Mesothelial cell of epicardium (in vitro differentiated cells): Measurements from ENCODE around the gene GMDS. TPM values are rescaled to one million over a fixed set of nuclear protein-coding genes. Genes with fewer than 3 reads are reported as not detected.
A peak's percentile ranks its signal among the peaks of the same experiment; 100 is the strongest.

Source experiments
- DNase-seq, 2 experiments: peaks; one replicate each; pipeline ENCODE4 v3.0.0; 2021; ENCODE audit warnings: low spot score in 2 of 2; ENCODE audit not compliant: unreplicated experiment in 2 of 2
- H3K27ac Mint-ChIP-seq: 2 replicates; pipeline ENCODE4 v1.8.0; 2021; ENCODE audit warnings: mixed read lengths
- H3K27me3 Mint-ChIP-seq: 2 replicates; pipeline ENCODE4 v1.8.0; 2021; ENCODE audit warnings: low read depth, mixed read lengths
- H3K36me3 Mint-ChIP-seq: 2 replicates; pipeline ENCODE4 v1.8.0; 2021; ENCODE audit warnings: mixed read lengths
- H3K4me1 Mint-ChIP-seq: 2 replicates; pipeline ENCODE4 v1.8.0; 2021; ENCODE audit warnings: mixed read lengths
- H3K4me3 Mint-ChIP-seq: 2 replicates; pipeline ENCODE4 v1.8.0; 2021; ENCODE audit warnings: mild to moderate bottlenecking, moderate library complexity, mixed read lengths
- H3K9me3 Mint-ChIP-seq: 2 replicates; pipeline ENCODE4 v1.8.0; 2021; ENCODE audit warnings: mixed read lengths
- CTCF ChIP-seq: fragments of 200-600 bp; sonication (generic); IDR thresholded peaks from one replicate; pipeline ENCODE4 v1.5.0; 2021; ENCODE audit warnings: antibody characterized with exemption; ENCODE audit not compliant: unreplicated experiment
- total RNA-seq: library from RNA; stranded (reverse); gene quantifications from 3 replicates; pipeline ENCODE4 v1.2.1, GENCODE V29; 2021

Gene GMDS
- total RNA-seq, 1 donor from 2014 or later = 39.9 TPM

DNA sequence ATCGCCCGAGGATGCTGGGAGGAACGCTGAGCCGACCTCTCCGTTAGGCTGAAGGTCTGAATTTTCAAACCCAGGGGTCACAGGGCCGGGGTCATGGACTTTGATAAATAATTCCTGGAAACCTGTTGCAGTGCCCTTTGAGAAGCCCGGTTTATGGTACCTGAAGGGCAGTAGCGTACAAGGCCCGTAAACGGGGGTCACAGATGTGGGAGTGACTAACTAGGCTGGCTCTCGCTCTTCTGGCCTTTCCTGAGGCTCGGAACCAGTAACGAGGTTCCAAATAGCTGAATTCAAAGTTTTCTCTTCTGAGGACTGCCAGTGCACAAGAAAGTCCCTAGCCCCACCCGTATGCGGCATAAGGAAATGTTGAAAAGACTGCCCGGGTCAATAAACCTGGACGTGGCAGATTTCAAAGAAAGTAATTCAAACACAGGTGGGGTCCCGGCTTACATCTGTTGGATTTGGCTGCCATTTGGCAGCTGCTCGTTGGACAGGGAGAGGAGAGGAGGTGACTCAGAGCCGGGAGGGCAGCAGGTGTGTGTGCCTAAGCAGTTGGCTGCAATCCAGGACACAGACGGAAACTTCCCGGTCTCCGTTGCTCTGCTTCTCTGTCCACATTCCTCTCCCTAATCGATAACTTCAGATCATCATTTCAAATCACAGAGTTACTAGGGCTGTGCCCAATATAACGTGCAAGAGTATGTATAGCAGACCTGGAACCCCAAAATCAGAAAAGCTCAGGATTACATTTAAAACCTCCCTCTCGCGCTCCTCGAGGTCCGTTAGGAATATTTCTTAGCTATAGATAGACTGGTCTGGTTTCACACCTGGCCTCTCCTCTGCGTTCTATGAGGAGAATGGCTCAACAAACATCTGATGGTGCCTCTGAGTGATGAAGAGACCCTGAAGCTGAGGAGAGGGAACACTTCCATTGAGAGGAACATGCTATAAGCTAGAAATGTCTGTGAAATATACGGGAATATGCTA lies 765 bp upstream of the GMDS start:
- no peaks in the 10 kb centered on the region for H3K9me3 Mint-ChIP-seq
- DNase-seq = peak in 1 of 2 experiments; percentile 45
- H3K4me3 Mint-ChIP-seq = peak overlapping the region; percentile 87
- no peak for TF ChIP-seq CTCF
- H3K4me1 Mint-ChIP-seq = peaks cover 22% of the 10 kb centered on the region
- peaks cover 2% of the 10 kb centered on the region for H3K36me3 Mint-ChIP-seq
- no peaks in the 10 kb centered on the region for H3K27me3 Mint-ChIP-seq
- H3K27ac Mint-ChIP-seq = peak overlapping the region; percentile 95

DNA sequence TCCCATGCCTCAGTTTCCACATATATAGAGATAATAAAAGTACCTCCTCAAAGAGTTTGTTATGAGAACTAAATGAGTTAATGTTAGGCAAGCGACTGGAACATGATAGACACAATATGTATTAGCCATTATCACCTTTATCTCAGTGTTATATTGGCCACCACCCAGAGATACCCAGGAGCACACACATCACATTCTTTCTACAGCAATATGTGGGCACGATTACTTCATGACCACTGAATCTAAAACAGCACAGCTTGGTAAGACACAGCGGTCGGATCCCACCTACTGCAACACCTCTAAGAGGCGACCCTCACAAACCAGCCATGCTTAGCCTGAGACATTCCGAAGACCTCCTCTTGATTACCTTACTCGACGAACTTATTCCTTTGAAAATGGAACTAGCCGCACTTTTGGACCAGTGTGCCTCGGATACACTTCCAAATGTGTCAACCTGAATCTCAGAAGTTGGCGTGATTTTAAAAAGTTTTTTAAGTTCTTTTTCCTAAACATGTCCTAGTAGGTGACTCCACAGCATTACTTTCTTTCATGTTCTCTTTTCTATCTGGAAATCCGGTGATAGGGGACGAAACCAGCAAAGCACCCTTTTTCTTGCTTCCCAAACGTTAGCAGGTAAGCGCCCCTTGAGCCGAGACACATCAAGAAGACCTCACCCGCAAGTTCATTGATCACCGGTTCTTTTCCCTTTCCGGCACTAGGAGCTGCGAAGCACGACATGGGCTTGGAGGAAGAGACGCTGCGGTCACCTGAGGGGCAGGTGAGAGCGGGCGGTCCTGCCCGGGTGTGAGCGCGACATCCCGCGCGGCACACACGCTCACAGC lies 923 bp downstream of the GMDS start:
- Mint-ChIP-seq H3K4me1 (peaks cover 22% of the 10 kb centered on the region), H3K36me3 (peaks cover 2% of the 10 kb centered on the region), H3K9me3 (no peaks in the 10 kb centered on the region), H3K4me3 (peak overlapping the region; percentile 90), H3K27me3 (no peaks in the 10 kb centered on the region), H3K27ac (peak overlapping the region; percentile 93)
- TF ChIP-seq CTCF = no peak
- DNase-seq = no peak

GRCh38 chr6:2242311-2242710 lies 3.1 kb downstream of the GMDS start:
- no peak for TF ChIP-seq CTCF
- Mint-ChIP-seq H3K27ac (no peak overlapping the region), H3K4me3 (no peak overlapping the region), H3K36me3 (no peaks in the 10 kb centered on the region), H3K9me3 (no peaks in the 10 kb centered on the region), H3K4me1 (peaks cover 21% of the 10 kb centered on the region), H3K27me3 (no peaks in the 10 kb centered on the region)
- DNase-seq = no peak

DNA sequence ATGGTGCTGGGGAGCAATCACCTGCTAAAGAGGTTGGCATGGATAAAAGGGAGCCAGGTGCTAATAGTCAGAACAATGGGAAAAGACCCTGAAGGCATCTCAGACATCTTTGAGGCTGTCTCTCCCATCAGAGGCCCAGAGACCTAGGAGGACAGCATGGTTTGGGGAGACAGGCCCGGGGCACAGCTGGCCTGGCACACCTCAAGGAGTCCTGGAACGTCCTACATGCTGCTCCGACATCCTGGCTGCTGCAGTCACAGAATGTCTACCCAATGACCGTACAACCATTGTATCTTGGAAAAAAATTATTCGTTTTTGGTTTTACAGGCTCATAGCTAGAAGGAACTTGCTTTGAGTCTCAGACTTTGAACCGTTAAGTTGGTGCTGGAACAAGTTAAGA lies 4.4 kb downstream of the GMDS start:
- H3K27ac Mint-ChIP-seq = no peak overlapping the region
- no peak for DNase-seq
- H3K9me3 Mint-ChIP-seq = no peaks in the 10 kb centered on the region
- peaks cover 14% of the 10 kb centered on the region for H3K4me1 Mint-ChIP-seq
- no peak overlapping the region for H3K4me3 Mint-ChIP-seq
- TF ChIP-seq CTCF = no peak
- no peaks in the 10 kb centered on the region for H3K36me3 Mint-ChIP-seq
- H3K27me3 Mint-ChIP-seq = no peaks in the 10 kb centered on the region

GRCh38 chr6:2237001-2237400 lies 8.4 kb downstream of the GMDS start:
- DNase-seq = no peak
- no peak overlapping the region for H3K27ac Mint-ChIP-seq
- H3K27me3 Mint-ChIP-seq = no peaks in the 10 kb centered on the region
- H3K36me3 Mint-ChIP-seq = no peaks in the 10 kb centered on the region
- TF ChIP-seq CTCF = no peak
- no peaks in the 10 kb centered on the region for H3K9me3 Mint-ChIP-seq
- H3K4me3 Mint-ChIP-seq = no peak overlapping the region
- H3K4me1 Mint-ChIP-seq = peaks cover 10% of the 10 kb centered on the region
